Glutamatergic neuron (in vitro differentiated cells): ENCODE results near the gene EXOSC7. TPM values are rescaled to one million over a fixed set of nuclear protein-coding genes. Genes with fewer than 3 reads are reported as not detected.

ENCODE experiments used
- DNase-seq: peaks from one replicate; pipeline ENCODE4 v3.0.0; 2022
- H3K27ac Mint-ChIP-seq: one replicate; pipeline ENCODE4 v1.8.0; 2020; ENCODE audit warnings: mild to moderate bottlenecking, mixed read lengths, inconsistent platforms; ENCODE audit not compliant: unreplicated experiment
- H3K27me3 Mint-ChIP-seq: one replicate; pipeline ENCODE4 v1.8.0; 2020; ENCODE audit warnings: mild to moderate bottlenecking, moderate library complexity, mixed read lengths, inconsistent platforms; ENCODE audit not compliant: unreplicated experiment
- H3K36me3 Mint-ChIP-seq: one replicate; pipeline ENCODE4 v1.8.0; 2020; ENCODE audit warnings: mild to moderate bottlenecking, mixed read lengths, inconsistent platforms; ENCODE audit not compliant: unreplicated experiment
- H3K4me1 Mint-ChIP-seq: one replicate; pipeline ENCODE4 v1.8.0; 2020; ENCODE audit warnings: mild to moderate bottlenecking, low read depth, mixed read lengths, inconsistent platforms; ENCODE audit not compliant: unreplicated experiment
- H3K4me3 Mint-ChIP-seq: one replicate; pipeline ENCODE4 v1.8.0; 2020; ENCODE audit warnings: mild to moderate bottlenecking, mixed read lengths, inconsistent platforms; ENCODE audit not compliant: unreplicated experiment
- H3K9me3 Mint-ChIP-seq: one replicate; pipeline ENCODE4 v1.8.0; 2020; ENCODE audit warnings: mild to moderate bottlenecking, moderate library complexity, mixed read lengths, inconsistent platforms; ENCODE audit not compliant: unreplicated experiment
- total RNA-seq: library from RNA; stranded (reverse); fragmentation: NEBNext Ultra II Directional; extraction: Animal tissue kit (Norgen Biotek cat#: 25700); gene quantifications from one replicate; pipeline ENCODE4 v1.2.1, GENCODE V29; 2021; ENCODE audit not compliant: unreplicated experiment
- TF ChIP-seq, protein P1 (sequence below): fragments of 200-600 bp; sonication (generic); IDR thresholded peaks from one replicate; pipeline ENCODE4 v1.5.0; 2021; ENCODE audit not compliant: partially characterized antibody, unreplicated experiment

The EXOSC7 gene
- total RNA-seq, 1 donor from 2014 or later, result 30.9 TPM

GRCh38 chr3:45012577-45012976 lies 36.5 kb downstream of the EXOSC7 start:
- DNase-seq, result no peak
- H3K36me3 Mint-ChIP-seq, result no peaks in the 10 kb centered on the region
- TF ChIP-seq, protein P1, sequence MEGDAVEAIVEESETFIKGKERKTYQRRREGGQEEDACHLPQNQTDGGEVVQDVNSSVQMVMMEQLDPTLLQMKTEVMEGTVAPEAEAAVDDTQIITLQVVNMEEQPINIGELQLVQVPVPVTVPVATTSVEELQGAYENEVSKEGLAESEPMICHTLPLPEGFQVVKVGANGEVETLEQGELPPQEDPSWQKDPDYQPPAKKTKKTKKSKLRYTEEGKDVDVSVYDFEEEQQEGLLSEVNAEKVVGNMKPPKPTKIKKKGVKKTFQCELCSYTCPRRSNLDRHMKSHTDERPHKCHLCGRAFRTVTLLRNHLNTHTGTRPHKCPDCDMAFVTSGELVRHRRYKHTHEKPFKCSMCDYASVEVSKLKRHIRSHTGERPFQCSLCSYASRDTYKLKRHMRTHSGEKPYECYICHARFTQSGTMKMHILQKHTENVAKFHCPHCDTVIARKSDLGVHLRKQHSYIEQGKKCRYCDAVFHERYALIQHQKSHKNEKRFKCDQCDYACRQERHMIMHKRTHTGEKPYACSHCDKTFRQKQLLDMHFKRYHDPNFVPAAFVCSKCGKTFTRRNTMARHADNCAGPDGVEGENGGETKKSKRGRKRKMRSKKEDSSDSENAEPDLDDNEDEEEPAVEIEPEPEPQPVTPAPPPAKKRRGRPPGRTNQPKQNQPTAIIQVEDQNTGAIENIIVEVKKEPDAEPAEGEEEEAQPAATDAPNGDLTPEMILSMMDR, result no peak
- peaks cover 13% of the 10 kb centered on the region for H3K4me1 Mint-ChIP-seq
- H3K27me3 Mint-ChIP-seq, result no peaks in the 10 kb centered on the region
- H3K27ac Mint-ChIP-seq, result no peak overlapping the region
- H3K9me3 Mint-ChIP-seq, result no peaks in the 10 kb centered on the region
- no peak overlapping the region for H3K4me3 Mint-ChIP-seq

- TF ChIP-seq, protein P1, result no peak
- H3K27ac Mint-ChIP-seq, result no peak overlapping the region
- peaks cover 11% of the 10 kb centered on the region for H3K4me1 Mint-ChIP-seq
- no peak overlapping the region for H3K4me3 Mint-ChIP-seq
- H3K9me3 Mint-ChIP-seq, result peaks cover 2% of the 10 kb centered on the region
- no peak for DNase-seq
- H3K27me3 Mint-ChIP-seq, result peaks cover 2% of the 10 kb centered on the region
- H3K36me3 Mint-ChIP-seq, result no peaks in the 10 kb centered on the region
Measured at GRCh38 chr3:45016916-45017315, 40.9 kb downstream of the EXOSC7 start.

DNA sequence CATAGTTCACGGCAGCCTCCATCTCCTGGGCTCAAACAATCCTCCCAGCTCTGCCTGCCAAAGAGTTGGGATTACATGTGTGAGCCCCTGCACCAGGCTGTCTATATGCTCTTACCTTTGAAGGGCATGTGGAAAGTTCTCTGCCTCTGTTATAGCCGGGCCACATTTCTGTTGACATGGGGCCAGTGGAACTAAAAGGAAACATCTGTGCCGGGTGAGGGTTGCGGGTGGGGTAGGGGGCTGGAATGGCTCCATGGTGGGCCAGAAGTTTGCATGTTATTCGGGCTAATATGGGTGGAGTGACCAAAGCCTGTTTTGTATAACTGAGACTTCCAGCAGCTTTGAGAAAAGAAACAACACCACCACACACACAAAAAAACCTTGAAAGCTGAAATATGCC lies 41.8 kb downstream of the EXOSC7 start:
- TF ChIP-seq, protein P1, result no peak
- H3K4me1 Mint-ChIP-seq, result peaks cover 8% of the 10 kb centered on the region
- no peak for DNase-seq
- H3K27me3 Mint-ChIP-seq, result peaks cover 2% of the 10 kb centered on the region
- no peaks in the 10 kb centered on the region for H3K36me3 Mint-ChIP-seq
- H3K27ac Mint-ChIP-seq, result no peak overlapping the region
- no peak overlapping the region for H3K4me3 Mint-ChIP-seq
- H3K9me3 Mint-ChIP-seq, result peaks cover 2% of the 10 kb centered on the region

GRCh38 chr3:45020534-45020933 lies 44.5 kb downstream of the EXOSC7 start:
- DNase-seq, result no peak
- no peak overlapping the region for H3K4me3 Mint-ChIP-seq
- peaks cover 10% of the 10 kb centered on the region for H3K4me1 Mint-ChIP-seq
- H3K27ac Mint-ChIP-seq, result no peak overlapping the region
- H3K36me3 Mint-ChIP-seq, result no peaks in the 10 kb centered on the region
- H3K27me3 Mint-ChIP-seq, result peaks cover 2% of the 10 kb centered on the region
- peaks cover 2% of the 10 kb centered on the region for H3K9me3 Mint-ChIP-seq
- TF ChIP-seq, protein P1, result no peak

DNA sequence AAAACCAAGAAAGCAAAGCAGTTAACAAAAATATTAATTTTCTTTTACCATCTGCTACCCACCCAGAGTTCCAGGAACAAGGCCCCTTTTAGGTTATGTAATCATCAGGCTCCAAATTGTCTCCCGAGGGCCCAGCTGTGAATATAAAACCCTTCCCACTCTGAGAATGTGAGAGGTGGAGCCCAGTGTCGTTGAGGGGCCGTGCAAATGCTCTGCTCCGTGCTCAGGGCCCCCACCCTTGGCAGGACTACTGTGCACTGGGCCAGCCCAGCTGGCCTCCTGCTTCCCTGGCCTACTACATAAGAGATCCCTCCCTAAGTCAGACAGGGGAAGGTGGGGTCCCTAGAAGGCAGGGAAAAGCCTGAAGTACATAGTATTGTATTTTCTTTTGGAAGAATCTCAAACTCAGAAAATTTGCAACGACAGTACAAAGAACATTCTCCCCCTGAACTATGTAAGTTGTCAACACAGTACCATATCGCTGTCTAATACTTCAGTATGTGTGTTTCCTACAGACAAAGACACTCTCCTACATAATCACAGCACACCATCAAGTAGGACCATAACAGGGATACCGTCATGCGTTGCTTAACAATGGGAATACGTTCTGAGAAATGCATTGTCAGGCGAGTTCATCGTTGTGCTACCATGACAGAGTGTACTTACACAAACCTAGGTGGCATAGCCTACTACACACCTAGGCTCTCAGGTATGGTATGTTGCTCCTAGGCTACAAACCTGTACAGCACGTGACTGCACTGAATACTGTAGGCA lies 45.7 kb downstream of the EXOSC7 start:
- DNase-seq, result no peak
- H3K27me3 Mint-ChIP-seq, result peaks cover 2% of the 10 kb centered on the region
- H3K27ac Mint-ChIP-seq, result no peak overlapping the region
- TF ChIP-seq, protein P1, result no peak
- H3K4me1 Mint-ChIP-seq, result peaks cover 8% of the 10 kb centered on the region
- H3K4me3 Mint-ChIP-seq, result no peak overlapping the region
- H3K9me3 Mint-ChIP-seq, result peaks cover 2% of the 10 kb centered on the region
- no peaks in the 10 kb centered on the region for H3K36me3 Mint-ChIP-seq
